HEK293T (cell line): ENCODE results near the gene ELL.
"Not testable (repeated sequence)": the region's sequence is repeated elsewhere in the genome, so short reads cannot be mapped to it uniquely, and the experiment has no call there.

Source experiments
- ARNT ChIP-seq: fragments of 450-650 bp; IDR thresholded peaks from 2 replicates; pipeline ENCODE4 v1.6.1; 2017; ENCODE audit warnings: mild to moderate bottlenecking
- BHLHE40 ChIP-seq: fragments of 450-650 bp; IDR thresholded peaks from 2 replicates; pipeline ENCODE4 v1.6.1; 2016; ENCODE audit warnings: mild to moderate bottlenecking, moderate library complexity, borderline replicate concordance
- CTBP1 ChIP-seq: fragments of 450-650 bp; IDR thresholded peaks from 2 replicates; pipeline ENCODE4 v1.6.1; 2016; ENCODE audit warnings: borderline replicate concordance
- ELF4 ChIP-seq: fragments of 450-650 bp; IDR thresholded peaks from 2 replicates; pipeline ENCODE4 v1.6.1; 2017; ENCODE audit warnings: antibody characterized with exemption
- FOXA1 ChIP-seq: fragments of 450-650 bp; IDR thresholded peaks from 2 replicates; pipeline ENCODE4 v1.6.1; 2016; ENCODE audit warnings: mild to moderate bottlenecking
- FOXK2 ChIP-seq: fragments of 450-650 bp; IDR thresholded peaks from 2 replicates; pipeline ENCODE4 v1.6.1; 2016; ENCODE audit warnings: mild to moderate bottlenecking
- FOXM1 ChIP-seq: fragments of 450-650 bp; IDR thresholded peaks from 2 replicates; pipeline ENCODE4 v1.6.1; 2017; ENCODE audit warnings: mild to moderate bottlenecking, borderline replicate concordance
- LEF1 ChIP-seq: fragments of 450-650 bp; IDR thresholded peaks from 2 replicates; pipeline ENCODE4 v1.6.1; 2017; ENCODE audit warnings: mild to moderate bottlenecking, borderline replicate concordance
- NFRKB ChIP-seq: fragments of 450-650 bp; IDR thresholded peaks from 2 replicates; pipeline ENCODE4 v1.6.1; 2016; ENCODE audit warnings: mild to moderate bottlenecking, moderate library complexity
- SP1 ChIP-seq: fragments of 450-650 bp; IDR thresholded peaks from 2 replicates; pipeline ENCODE4 v1.6.1; 2017
- SUZ12 ChIP-seq: fragments of 450-650 bp; IDR thresholded peaks from 2 replicates; pipeline ENCODE4 v1.6.1; 2016; ENCODE audit warnings: mild to moderate bottlenecking
- TARDBP ChIP-seq: fragments of 450-650 bp; IDR thresholded peaks from 2 replicates; pipeline ENCODE4 v1.6.1; 2016
- ZNF384 ChIP-seq: fragments of 450-650 bp; IDR thresholded peaks from 2 replicates; pipeline ENCODE4 v1.6.1; 2016
- TF ChIP-seq, protein P1 (sequence below): fragments of 450-650 bp; IDR thresholded peaks from 2 replicates; pipeline ENCODE4 v1.6.1; 2016

GRCh38 chr19:18405754-18406153 is 116.1 kb downstream of the ELL start:
- TF ChIP-seq BHLHE40, SP1, FOXM1, TARDBP, SUZ12, LEF1, FOXA1, NFRKB, ELF4, ZNF384, ARNT, FOXK2, CTBP1: not testable (repeated sequence)
- TF ChIP-seq, protein P1, sequence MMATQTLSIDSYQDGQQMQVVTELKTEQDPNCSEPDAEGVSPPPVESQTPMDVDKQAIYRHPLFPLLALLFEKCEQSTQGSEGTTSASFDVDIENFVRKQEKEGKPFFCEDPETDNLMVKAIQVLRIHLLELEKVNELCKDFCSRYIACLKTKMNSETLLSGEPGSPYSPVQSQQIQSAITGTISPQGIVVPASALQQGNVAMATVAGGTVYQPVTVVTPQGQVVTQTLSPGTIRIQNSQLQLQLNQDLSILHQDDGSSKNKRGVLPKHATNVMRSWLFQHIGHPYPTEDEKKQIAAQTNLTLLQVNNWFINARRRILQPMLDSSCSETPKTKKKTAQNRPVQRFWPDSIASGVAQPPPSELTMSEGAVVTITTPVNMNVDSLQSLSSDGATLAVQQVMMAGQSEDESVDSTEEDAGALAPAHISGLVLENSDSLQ = not testable (repeated sequence)
